Mammary epithelial cell (primary cell): ENCODE data around the gene CDH15.

Source experiments
- EZH2 ChIP-seq: IDR thresholded peaks from 2 replicates; pipeline ENCODE4 v1.6.1; 2012; ENCODE audit warnings: low read length, inconsistent platforms, borderline replicate concordance
- TF ChIP-seq, protein P1 (sequence below), 2 donors: IDR thresholded peaks in 1 of 2; conservative IDR thresholded peaks in 1 of 2; 2 replicates each; pipeline ENCODE4 v1.5.1; 2011 to 2012; ENCODE audit warnings: inconsistent platforms in 2 of 2, low read length in 2 of 2, mild to moderate bottlenecking in 2 of 2, control low read depth in 1 of 2, low read depth in 1 of 2; ENCODE audit not compliant: insufficient read depth in 1 of 2; ENCODE audit errors: extremely low read depth in 1 of 2

DNA sequence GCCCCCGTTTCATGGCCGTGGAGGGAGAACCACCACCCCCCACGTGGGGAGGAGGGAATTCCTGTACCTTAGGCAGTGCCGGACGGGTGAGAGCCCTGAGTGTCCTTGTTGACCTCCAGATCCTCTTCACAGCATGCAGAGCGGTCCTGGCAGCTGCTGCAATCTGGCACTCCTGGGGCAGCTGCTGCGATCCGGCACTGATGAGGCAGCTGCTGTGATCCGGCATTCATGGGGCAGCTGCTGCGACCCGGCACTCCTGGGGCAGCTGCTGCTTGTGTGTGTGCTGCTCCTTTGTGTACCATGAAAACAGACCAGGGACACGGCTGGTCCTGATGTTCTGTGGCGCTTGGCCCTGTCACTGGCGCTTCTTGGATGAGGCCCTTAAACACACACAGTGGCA is 58.7 kb downstream of the CDH15 start:
- no peak for TF ChIP-seq EZH2
- TF ChIP-seq, protein P1, sequence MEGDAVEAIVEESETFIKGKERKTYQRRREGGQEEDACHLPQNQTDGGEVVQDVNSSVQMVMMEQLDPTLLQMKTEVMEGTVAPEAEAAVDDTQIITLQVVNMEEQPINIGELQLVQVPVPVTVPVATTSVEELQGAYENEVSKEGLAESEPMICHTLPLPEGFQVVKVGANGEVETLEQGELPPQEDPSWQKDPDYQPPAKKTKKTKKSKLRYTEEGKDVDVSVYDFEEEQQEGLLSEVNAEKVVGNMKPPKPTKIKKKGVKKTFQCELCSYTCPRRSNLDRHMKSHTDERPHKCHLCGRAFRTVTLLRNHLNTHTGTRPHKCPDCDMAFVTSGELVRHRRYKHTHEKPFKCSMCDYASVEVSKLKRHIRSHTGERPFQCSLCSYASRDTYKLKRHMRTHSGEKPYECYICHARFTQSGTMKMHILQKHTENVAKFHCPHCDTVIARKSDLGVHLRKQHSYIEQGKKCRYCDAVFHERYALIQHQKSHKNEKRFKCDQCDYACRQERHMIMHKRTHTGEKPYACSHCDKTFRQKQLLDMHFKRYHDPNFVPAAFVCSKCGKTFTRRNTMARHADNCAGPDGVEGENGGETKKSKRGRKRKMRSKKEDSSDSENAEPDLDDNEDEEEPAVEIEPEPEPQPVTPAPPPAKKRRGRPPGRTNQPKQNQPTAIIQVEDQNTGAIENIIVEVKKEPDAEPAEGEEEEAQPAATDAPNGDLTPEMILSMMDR (conservative IDR thresholded peaks at IDR 0.05 in 1 of 2, IDR thresholded peaks at IDR 0.05 in 1 of 2; ENCODE audit: extremely low read depth in 1 of 2, insufficient read depth in 1 of 2, low read depth in 1 of 2, low read length in 2 of 2) = no peak
